Measurements from ENCODE around the gene SHB.

Gene SHB

GRCh38 chr9:37978983-37979382 is 90.0 kb downstream of the SHB start:
- no peaks in the 10 kb centered on the region for H3K27me3 ChIP-seq (ENCODE audit: control insufficient read depth in 1 of 2, insufficient read depth in 1 of 2, low read length in 2 of 2)
- H3K4me2 ChIP-seq (ENCODE audit: low read length, poor library complexity, severe bottlenecking) = no peak overlapping the region
- no peak overlapping the region for H3K9ac ChIP-seq (ENCODE audit: low read length)
- H3K79me1 ChIP-seq (replicated peaks; ENCODE audit: low read length, poor library complexity, severe bottlenecking) = peaks cover 3% of the 10 kb centered on the region
- H2BK12ac ChIP-seq (ENCODE audit: low read length in 2 of 2) = peak overlapping the region in 1 of 2 experiments; percentile 59
- H4K91ac ChIP-seq (ENCODE audit: low read length) = no peak overlapping the region
- H3K9me3 ChIP-seq (ENCODE audit: control insufficient read depth, low read length) = no peaks in the 10 kb centered on the region
- no peak overlapping the region for H3K23ac ChIP-seq (ENCODE audit: low read length in 2 of 2)
- peak overlapping the region in 1 of 2 experiments; percentile 49 for H3K4ac ChIP-seq (ENCODE audit: low read depth in 1 of 2, low read length in 2 of 2)
- peak overlapping the region; percentile 86 for H2AK5ac ChIP-seq (ENCODE audit: low read length, severe bottlenecking)
- H3K14ac ChIP-seq (ENCODE audit: low read length in 2 of 2) = no peak overlapping the region
- H3K4me3 ChIP-seq (ENCODE audit: insufficient read depth in 1 of 2, low read depth in 1 of 2, low read length in 2 of 2) = no peak overlapping the region
- H3K27ac ChIP-seq (ENCODE audit: low read length, poor library complexity, severe bottlenecking) = no peak overlapping the region
- H2AFZ ChIP-seq (ENCODE audit: low read depth, low read length) = no peak overlapping the region
- peaks cover 5 to 21% of the 10 kb centered on the region in 2 experiments for H3K36me3 ChIP-seq (ENCODE audit: control insufficient read depth in 1 of 2, insufficient read depth in 2 of 2, low read depth in 1 of 2, low read length in 2 of 2)
- H2BK5ac ChIP-seq (ENCODE audit: low read depth, low read length, poor library complexity, severe bottlenecking) = no peak overlapping the region
- H4K8ac ChIP-seq (ENCODE audit: low read length) = no peak overlapping the region
- DNase-seq = no peak
- H2BK120ac ChIP-seq (ENCODE audit: low read depth, low read length) = no peak overlapping the region
- WGBS = 83% methylated on average over 3 of the region's 3 CpGs
- H3K4me1 ChIP-seq (ENCODE audit: control insufficient read depth, insufficient read depth, low read depth, low read length) = peaks cover 21% of the 10 kb centered on the region
- H2BK15ac ChIP-seq (ENCODE audit: low read depth, poor library complexity, severe bottlenecking) = no peak overlapping the region
- peak overlapping the region in 1 of 2 experiments; percentile 44 for H3K18ac ChIP-seq (ENCODE audit: low read depth in 1 of 2, low read length in 2 of 2)

GRCh38 chr9:37978481-37978864 is 90.6 kb downstream of the SHB start:
- Histone ChIP-seq H3K36me3 (ENCODE audit: control insufficient read depth in 1 of 2, insufficient read depth in 2 of 2, low read depth in 1 of 2, low read length in 2 of 2) (peaks cover 8 to 20% of the 10 kb centered on the region in 2 experiments), H4K8ac (ENCODE audit: low read length) (no peak overlapping the region), H2AFZ (ENCODE audit: low read depth, low read length) (no peak overlapping the region), H3K23ac (ENCODE audit: low read length in 2 of 2) (no peak overlapping the region), H3K79me1 (replicated peaks; ENCODE audit: low read length, poor library complexity, severe bottlenecking) (peaks cover 5% of the 10 kb centered on the region), H3K9ac (ENCODE audit: low read length) (no peak overlapping the region), H3K4me3 (ENCODE audit: insufficient read depth in 1 of 2, low read depth in 1 of 2, low read length in 2 of 2) (no peak overlapping the region), H2AK5ac (ENCODE audit: low read length, severe bottlenecking) (no peak overlapping the region), H3K4me2 (ENCODE audit: low read length, poor library complexity, severe bottlenecking) (no peak overlapping the region), H3K14ac (ENCODE audit: low read length in 2 of 2) (no peak overlapping the region), H2BK15ac (ENCODE audit: low read depth, poor library complexity, severe bottlenecking) (no peak overlapping the region), H3K18ac (ENCODE audit: low read depth in 1 of 2, low read length in 2 of 2) (no peak overlapping the region), H2BK120ac (ENCODE audit: low read depth, low read length) (no peak overlapping the region), H3K4ac (ENCODE audit: low read depth in 1 of 2, low read length in 2 of 2) (peak overlapping the region in 1 of 2 experiments; percentile 47), H3K4me1 (ENCODE audit: control insufficient read depth, insufficient read depth, low read depth, low read length) (peaks cover 21% of the 10 kb centered on the region), H3K9me3 (ENCODE audit: control insufficient read depth, low read length) (no peaks in the 10 kb centered on the region), H3K27ac (ENCODE audit: low read length, poor library complexity, severe bottlenecking) (no peak overlapping the region), H3K27me3 (ENCODE audit: control insufficient read depth in 1 of 2, insufficient read depth in 1 of 2, low read length in 2 of 2) (no peaks in the 10 kb centered on the region), H2BK5ac (ENCODE audit: low read depth, low read length, poor library complexity, severe bottlenecking) (no peak overlapping the region), H2BK12ac (ENCODE audit: low read length in 2 of 2) (no peak overlapping the region), H4K91ac (ENCODE audit: low read length) (no peak overlapping the region)
- 79% methylated on average over 5 of the region's 6 CpGs for WGBS
- no peak for DNase-seq

DNA sequence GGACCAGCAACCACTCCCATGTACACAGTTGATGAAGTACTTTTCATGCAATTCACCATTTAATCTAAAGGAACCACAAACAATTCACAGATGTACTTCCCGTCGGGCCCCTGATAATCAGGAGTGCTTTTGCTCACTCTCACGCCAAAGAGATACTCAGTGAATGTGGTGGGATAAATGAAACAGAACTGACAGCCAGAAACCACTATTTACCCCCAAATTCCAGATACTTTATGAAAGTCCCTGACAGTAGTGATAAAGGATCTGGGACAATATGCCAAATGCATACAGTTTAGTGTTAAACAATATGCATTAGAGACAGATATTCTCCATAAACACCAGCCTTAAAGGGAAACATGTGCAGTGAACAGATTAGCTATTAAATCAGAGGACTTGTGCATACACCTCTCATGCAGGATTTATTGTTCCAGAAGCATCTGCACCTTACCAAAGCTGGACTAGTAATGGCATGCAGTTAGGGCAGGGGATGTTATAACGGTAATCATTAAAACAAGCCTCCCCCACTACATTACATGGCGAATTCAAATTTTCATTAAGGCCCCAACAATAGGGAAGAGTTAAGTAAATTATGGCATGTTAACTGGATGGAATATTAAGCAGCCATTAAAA is 91.1 kb downstream of the SHB start:
- Histone ChIP-seq H3K23ac (ENCODE audit: low read length in 2 of 2) (no peak overlapping the region), H3K14ac (ENCODE audit: low read length in 2 of 2) (no peak overlapping the region), H3K27me3 (ENCODE audit: control insufficient read depth in 1 of 2, insufficient read depth in 1 of 2, low read length in 2 of 2) (no peaks in the 10 kb centered on the region), H2AFZ (ENCODE audit: low read depth, low read length) (no peak overlapping the region), H2BK12ac (ENCODE audit: low read length in 2 of 2) (no peak overlapping the region), H3K4ac (ENCODE audit: low read depth in 1 of 2, low read length in 2 of 2) (peak overlapping the region in 1 of 2 experiments; percentile 4), H2BK120ac (ENCODE audit: low read depth, low read length) (no peak overlapping the region), H3K27ac (ENCODE audit: low read length, poor library complexity, severe bottlenecking) (no peak overlapping the region), H3K79me1 (replicated peaks; ENCODE audit: low read length, poor library complexity, severe bottlenecking) (peaks cover 5% of the 10 kb centered on the region), H3K36me3 (ENCODE audit: control insufficient read depth in 1 of 2, insufficient read depth in 2 of 2, low read depth in 1 of 2, low read length in 2 of 2) (peaks cover 10 to 16% of the 10 kb centered on the region in 2 experiments), H2AK5ac (ENCODE audit: low read length, severe bottlenecking) (peak overlapping the region; percentile 6), H4K8ac (ENCODE audit: low read length) (no peak overlapping the region), H3K18ac (ENCODE audit: low read depth in 1 of 2, low read length in 2 of 2) (no peak overlapping the region), H4K91ac (ENCODE audit: low read length) (no peak overlapping the region), H3K4me2 (ENCODE audit: low read length, poor library complexity, severe bottlenecking) (no peak overlapping the region), H2BK5ac (ENCODE audit: low read depth, low read length, poor library complexity, severe bottlenecking) (no peak overlapping the region), H3K4me1 (ENCODE audit: control insufficient read depth, insufficient read depth, low read depth, low read length) (peaks cover 21% of the 10 kb centered on the region), H2BK15ac (ENCODE audit: low read depth, poor library complexity, severe bottlenecking) (no peak overlapping the region), H3K9me3 (ENCODE audit: control insufficient read depth, low read length) (no peaks in the 10 kb centered on the region), H3K4me3 (ENCODE audit: insufficient read depth in 1 of 2, low read depth in 1 of 2, low read length in 2 of 2) (no peak overlapping the region), H3K9ac (ENCODE audit: low read length) (no peak overlapping the region)
- 100% methylated on average over 1 of the region's 5 CpGs for WGBS
- DNase-seq = peak; percentile 63

- H4K8ac ChIP-seq (ENCODE audit: low read length) = no peak overlapping the region
- WGBS = 37% methylated on average over 6 of the region's 8 CpGs
Measured at GRCh38 chr9:37976714-37977477, 92.1 kb downstream of the SHB start.

More at GRCh38 chr9:37976714-37977477, 92.1 kb downstream of the SHB start:
- peak overlapping the region; percentile 13 to 34 for H3K18ac ChIP-seq (ENCODE audit: low read depth in 1 of 2, low read length in 2 of 2)
- peaks cover 27% of the 10 kb centered on the region for H3K4me1 ChIP-seq (ENCODE audit: control insufficient read depth, insufficient read depth, low read depth, low read length)
- H3K4me3 ChIP-seq (ENCODE audit: insufficient read depth in 1 of 2, low read depth in 1 of 2, low read length in 2 of 2) = peak overlapping the region in 1 of 2 experiments; percentile 27
- DNase-seq = peak; percentile 96
- H2BK120ac ChIP-seq (ENCODE audit: low read depth, low read length) = no peak overlapping the region
- H3K4me2 ChIP-seq (ENCODE audit: low read length, poor library complexity, severe bottlenecking) = no peak overlapping the region
- no peak overlapping the region for H3K14ac ChIP-seq (ENCODE audit: low read length in 2 of 2)
- no peak overlapping the region for H2BK15ac ChIP-seq (ENCODE audit: low read depth, poor library complexity, severe bottlenecking)
- no peak overlapping the region for H2BK5ac ChIP-seq (ENCODE audit: low read depth, low read length, poor library complexity, severe bottlenecking)
- peak overlapping the region; percentile 30 for H2AK5ac ChIP-seq (ENCODE audit: low read length, severe bottlenecking)
- peaks cover 13 to 15% of the 10 kb centered on the region in 2 experiments for H3K36me3 ChIP-seq (ENCODE audit: control insufficient read depth in 1 of 2, insufficient read depth in 2 of 2, low read depth in 1 of 2, low read length in 2 of 2)
- no peaks in the 10 kb centered on the region for H3K27me3 ChIP-seq (ENCODE audit: control insufficient read depth in 1 of 2, insufficient read depth in 1 of 2, low read length in 2 of 2)
- no peak overlapping the region for H3K4ac ChIP-seq (ENCODE audit: low read depth in 1 of 2, low read length in 2 of 2)
- no peak overlapping the region for H2AFZ ChIP-seq (ENCODE audit: low read depth, low read length)
- peak overlapping the region; percentile 57 for H3K27ac ChIP-seq (ENCODE audit: low read length, poor library complexity, severe bottlenecking)
- H4K91ac ChIP-seq (ENCODE audit: low read length) = no peak overlapping the region
- no peaks in the 10 kb centered on the region for H3K9me3 ChIP-seq (ENCODE audit: control insufficient read depth, low read length)
- H2BK12ac ChIP-seq (ENCODE audit: low read length in 2 of 2) = no peak overlapping the region
- peaks cover 8% of the 10 kb centered on the region for H3K79me1 ChIP-seq (replicated peaks; ENCODE audit: low read length, poor library complexity, severe bottlenecking)
- peak overlapping the region; percentile 70 for H3K9ac ChIP-seq (ENCODE audit: low read length)
- no peak overlapping the region for H3K23ac ChIP-seq (ENCODE audit: low read length in 2 of 2)

Measured in mesenchymal stem cell (in vitro differentiated cells and primary cell).